Keratinocyte (primary cell): ENCODE results near the gene FSIP1. TPM values are rescaled to one million over a fixed set of nuclear protein-coding genes. Genes with fewer than 3 reads are reported as not detected.

Experiments used
- DNase-seq: peaks from one replicate; pipeline ENCODE4 v3.0.0-alpha.2; 2011; ENCODE audit warnings: low read depth, missing footprints, low spot score
- FAIRE-seq: peaks from 2 replicates; lab custom pipeline; 2011; peaks lifted over from hg19 to GRCh38; lab: Jason Lieb, UNC
- H2AFZ ChIP-seq: 2 replicates; pipeline ENCODE4 v1.6.0; 2012; ENCODE audit warnings: low read length, control low read depth, inconsistent platforms; ENCODE audit not compliant: control insufficient read depth
- H3K27ac ChIP-seq: 2 replicates; pipeline ENCODE4 v1.5.1; 2011; ENCODE audit warnings: low read length; ENCODE audit not compliant: control insufficient read depth, insufficient read depth
- H3K27me3 ChIP-seq: 3 replicates; pipeline ENCODE4 v1.6.0; 2011; ENCODE audit warnings: low read length; ENCODE audit not compliant: control insufficient read depth, insufficient read depth; ENCODE audit errors: extremely low read depth
- H3K36me3 ChIP-seq, 2 experiments: 2 replicates in 1 of 2; 3 replicates in 1 of 2; pipeline ENCODE4 v1.5.1; 2011; ENCODE audit warnings: low read length in 2 of 2, mild to moderate bottlenecking in 1 of 2; ENCODE audit not compliant: control insufficient read depth in 2 of 2, insufficient read depth in 2 of 2; ENCODE audit errors: extremely low read depth in 1 of 2
- H3K4me1 ChIP-seq: 3 replicates; pipeline ENCODE4 v1.5.1; 2011; ENCODE audit warnings: low read length; ENCODE audit not compliant: control insufficient read depth, insufficient read depth; ENCODE audit errors: extremely low read depth
- H3K4me2 ChIP-seq: 3 replicates; pipeline ENCODE4 v1.6.0; 2011; ENCODE audit warnings: low read depth, low read length; ENCODE audit not compliant: control insufficient read depth, insufficient read depth; ENCODE audit errors: extremely low read depth
- H3K4me3 ChIP-seq, 3 experiments: fragments of 200-600 bp in 1 of 3; sonication (generic) in 1 of 3; 2 replicates in 2 of 3; 3 replicates in 1 of 3; pipeline ENCODE4 v1.5.1; 2011 to 2016; ENCODE audit warnings: low read length in 3 of 3, mild to moderate bottlenecking in 3 of 3, control low read depth in 2 of 3, inconsistent platforms in 1 of 3, low read depth in 1 of 3, mixed read lengths in 1 of 3, mixed run types in 1 of 3, moderate library complexity in 1 of 3; ENCODE audit not compliant: control insufficient read depth in 2 of 3, insufficient read depth in 2 of 3; ENCODE audit errors: extremely low read depth in 1 of 3
- H3K79me2 ChIP-seq: 2 replicates; pipeline ENCODE4 v1.6.0; 2012; ENCODE audit warnings: low read length; ENCODE audit not compliant: control insufficient read depth, insufficient read depth
- H3K9ac ChIP-seq: 3 replicates; pipeline ENCODE4 v1.6.0; 2011; ENCODE audit warnings: low read length; ENCODE audit not compliant: control insufficient read depth, insufficient read depth; ENCODE audit errors: extremely low read depth
- H3K9me1 ChIP-seq: 3 replicates; pipeline ENCODE4 v1.6.0; 2011; ENCODE audit warnings: low read length; ENCODE audit not compliant: control insufficient read depth, insufficient read depth; ENCODE audit errors: extremely low read depth
- H3K9me3 ChIP-seq: 2 replicates; pipeline ENCODE4 v1.5.1; 2012; ENCODE audit warnings: low read depth, low read length; ENCODE audit not compliant: control insufficient read depth
- H4K20me1 ChIP-seq: 3 replicates; pipeline ENCODE4 v1.6.0; 2011; ENCODE audit warnings: low read length; ENCODE audit not compliant: control insufficient read depth, insufficient read depth; ENCODE audit errors: extremely low read depth
- EZH2 ChIP-seq: IDR thresholded peaks from one replicate; pipeline ENCODE4 v1.6.1; 2012; ENCODE audit warnings: inconsistent platforms, mild to moderate bottlenecking, low read length, moderate library complexity
- dilution Hi-C: fragments of 300-500 bp; cut with MboI; formaldehyde crosslinking; loops from one replicate; pipeline ENCODE4 v1.7.0; 2020; ENCODE audit warnings: low sequenced_read_pairs; ENCODE audit not compliant: extremely low pct_ligation_motif_present
- polyA plus RNA-seq, 5 experiments: library from polyadenylated mRNA; depleted of rRNA in 3 of 5; stranded (reverse) in 3 of 5; stranded (forward) in 1 of 5; unstranded in 1 of 5; fragments of >200 nt; gene quantifications; 1 replicate in 1 of 5; 2 replicates in 3 of 5; 3 replicates in 1 of 5; pipeline versions ENCODE4 v1.2.1 to v1.2.3, GENCODE V29; 2011 to 2012; ENCODE audit warnings: missing spikeins in 2 of 5, low read depth in 1 of 5, low replicate concordance in 1 of 5
- TF ChIP-seq, protein P1 (sequence below), 3 experiments: IDR thresholded peaks in 1 of 3; conservative IDR thresholded peaks in 1 of 3; optimal IDR thresholded peaks in 1 of 3; 2 replicates in 2 of 3; 3 replicates in 1 of 3; pipeline versions ENCODE3 to v1.5.1; 2011; ENCODE audit warnings: low read length in 3 of 3, mild to moderate bottlenecking in 3 of 3, moderate library complexity in 2 of 3, control low read depth in 1 of 3, inconsistent platforms in 1 of 3; ENCODE audit not compliant: insufficient read depth in 2 of 3; ENCODE audit errors: extremely low read depth in 1 of 3

The FSIP1 gene
- polyA plus RNA-seq, 1 donor (not counting 4 experiments of a cell fraction or from before 2014, with no cell fraction given), result 1.5 TPM

- no peak overlapping the region for H3K4me2 ChIP-seq
- no peak overlapping the region for H2AFZ ChIP-seq
- H3K27ac ChIP-seq, result no peak overlapping the region
- H3K4me3 ChIP-seq, result no peak overlapping the region
- no peaks in the 10 kb centered on the region for H4K20me1 ChIP-seq
- no peaks in the 10 kb centered on the region for H3K9me1 ChIP-seq
- FAIRE-seq, result no peak
- H3K27me3 ChIP-seq, result no peaks in the 10 kb centered on the region
- H3K79me2 ChIP-seq, result no peaks in the 10 kb centered on the region
- no peak overlapping the region for H3K9ac ChIP-seq
- H3K36me3 ChIP-seq, result no peaks in the 10 kb centered on the region
- H3K9me3 ChIP-seq, result no peaks in the 10 kb centered on the region
- TF ChIP-seq, protein P1, sequence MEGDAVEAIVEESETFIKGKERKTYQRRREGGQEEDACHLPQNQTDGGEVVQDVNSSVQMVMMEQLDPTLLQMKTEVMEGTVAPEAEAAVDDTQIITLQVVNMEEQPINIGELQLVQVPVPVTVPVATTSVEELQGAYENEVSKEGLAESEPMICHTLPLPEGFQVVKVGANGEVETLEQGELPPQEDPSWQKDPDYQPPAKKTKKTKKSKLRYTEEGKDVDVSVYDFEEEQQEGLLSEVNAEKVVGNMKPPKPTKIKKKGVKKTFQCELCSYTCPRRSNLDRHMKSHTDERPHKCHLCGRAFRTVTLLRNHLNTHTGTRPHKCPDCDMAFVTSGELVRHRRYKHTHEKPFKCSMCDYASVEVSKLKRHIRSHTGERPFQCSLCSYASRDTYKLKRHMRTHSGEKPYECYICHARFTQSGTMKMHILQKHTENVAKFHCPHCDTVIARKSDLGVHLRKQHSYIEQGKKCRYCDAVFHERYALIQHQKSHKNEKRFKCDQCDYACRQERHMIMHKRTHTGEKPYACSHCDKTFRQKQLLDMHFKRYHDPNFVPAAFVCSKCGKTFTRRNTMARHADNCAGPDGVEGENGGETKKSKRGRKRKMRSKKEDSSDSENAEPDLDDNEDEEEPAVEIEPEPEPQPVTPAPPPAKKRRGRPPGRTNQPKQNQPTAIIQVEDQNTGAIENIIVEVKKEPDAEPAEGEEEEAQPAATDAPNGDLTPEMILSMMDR (optimal IDR thresholded peaks at IDR 0.05 in 1 of 3, IDR thresholded peaks at IDR 0.05 in 1 of 3, conservative IDR thresholded peaks at IDR 0.05 in 1 of 3; ENCODE audit: extremely low read depth in 1 of 3, insufficient read depth in 2 of 3, low read length in 3 of 3), result no peak
- TF ChIP-seq EZH2, result no peak
- DNase-seq, result no peak
- H3K4me1 ChIP-seq, result no peaks in the 10 kb centered on the region
- dilution Hi-C loops, result no loop called here
These were observed 41.4 kb downstream of the FSIP1 start for GRCh38 chr15:39741258-39741657.

GRCh38 chr15:39738998-39739397, 43.6 kb downstream of the FSIP1 start:
- Histone ChIP-seq H3K36me3 (no peaks in the 10 kb centered on the region), H3K4me3 (no peak overlapping the region), H3K79me2 (no peaks in the 10 kb centered on the region), H3K9ac (no peak overlapping the region), H3K9me1 (no peaks in the 10 kb centered on the region), H3K9me3 (no peaks in the 10 kb centered on the region), H3K4me1 (no peaks in the 10 kb centered on the region), H2AFZ (no peak overlapping the region), H3K4me2 (no peak overlapping the region), H4K20me1 (no peaks in the 10 kb centered on the region), H3K27me3 (no peaks in the 10 kb centered on the region), H3K27ac (no peak overlapping the region)
- TF ChIP-seq, protein P1 (optimal IDR thresholded peaks at IDR 0.05 in 1 of 3, IDR thresholded peaks at IDR 0.05 in 1 of 3, conservative IDR thresholded peaks at IDR 0.05 in 1 of 3; ENCODE audit: extremely low read depth in 1 of 3, insufficient read depth in 2 of 3, low read length in 3 of 3), result no peak
- TF ChIP-seq EZH2, result no peak
- DNase-seq, result no peak
- dilution Hi-C loops, result no loop called here
- no peak for FAIRE-seq
